ENCODE data around the gene PDLIM5. TPM values are rescaled to one million over a fixed set of nuclear protein-coding genes. Genes with fewer than 3 reads are reported as not detected.

Gene PDLIM5
- total and polyA plus RNA-seq, 7 donors = 215 to 840 (median 480) TPM

DNA sequence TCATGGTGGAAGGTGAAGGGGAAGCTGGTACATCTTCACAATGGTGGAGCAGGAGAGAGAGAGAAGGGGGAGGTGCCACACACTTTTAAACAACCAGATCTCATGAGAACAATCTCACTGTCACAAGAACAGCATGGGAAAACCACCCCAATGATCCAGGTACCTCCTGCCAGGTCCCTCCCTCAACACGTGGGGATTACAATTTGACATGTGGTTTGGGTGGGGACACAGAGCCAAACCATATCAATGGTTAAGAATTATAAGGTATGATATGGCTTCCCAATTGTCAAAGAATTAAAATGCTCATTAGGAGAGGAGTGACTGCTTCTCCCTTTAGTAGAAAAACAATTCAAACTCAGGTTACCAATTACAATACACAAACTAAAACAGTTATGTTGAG lies 143.3 kb downstream of the PDLIM5 start:
- Histone ChIP-seq H3K27me3 (ENCODE audit: insufficient read depth in 3 of 3, low read length in 2 of 3) (no peaks in the 10 kb centered on the region), H3K27ac (peak overlapping the region; percentile 7), H3K4me1 (peaks cover 21% of the 10 kb centered on the region), H3K9me3 (no peaks in the 10 kb centered on the region), H3K36me3 (ENCODE audit: insufficient read depth in 1 of 2, low read depth in 1 of 2) (peaks cover 0 to 31% of the 10 kb centered on the region in 2 donors), H3K4me3 (no peak overlapping the region)
- intact Hi-C loops (cut with DNase I) = loop anchor here (10.0 kb wide), 1 partner anchor 290 kb away; no protein-coding TSS in a partner anchor
- WGBS, 3 donors = 9 to 22% (median 10%) methylated on average over 1 of the region's 1 CpG
- TF ChIP-seq, protein P1, sequence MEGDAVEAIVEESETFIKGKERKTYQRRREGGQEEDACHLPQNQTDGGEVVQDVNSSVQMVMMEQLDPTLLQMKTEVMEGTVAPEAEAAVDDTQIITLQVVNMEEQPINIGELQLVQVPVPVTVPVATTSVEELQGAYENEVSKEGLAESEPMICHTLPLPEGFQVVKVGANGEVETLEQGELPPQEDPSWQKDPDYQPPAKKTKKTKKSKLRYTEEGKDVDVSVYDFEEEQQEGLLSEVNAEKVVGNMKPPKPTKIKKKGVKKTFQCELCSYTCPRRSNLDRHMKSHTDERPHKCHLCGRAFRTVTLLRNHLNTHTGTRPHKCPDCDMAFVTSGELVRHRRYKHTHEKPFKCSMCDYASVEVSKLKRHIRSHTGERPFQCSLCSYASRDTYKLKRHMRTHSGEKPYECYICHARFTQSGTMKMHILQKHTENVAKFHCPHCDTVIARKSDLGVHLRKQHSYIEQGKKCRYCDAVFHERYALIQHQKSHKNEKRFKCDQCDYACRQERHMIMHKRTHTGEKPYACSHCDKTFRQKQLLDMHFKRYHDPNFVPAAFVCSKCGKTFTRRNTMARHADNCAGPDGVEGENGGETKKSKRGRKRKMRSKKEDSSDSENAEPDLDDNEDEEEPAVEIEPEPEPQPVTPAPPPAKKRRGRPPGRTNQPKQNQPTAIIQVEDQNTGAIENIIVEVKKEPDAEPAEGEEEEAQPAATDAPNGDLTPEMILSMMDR (IDR thresholded peaks at IDR 0.05) = no peak
- DNase-seq (no peak), ATAC-seq (peak; percentile 13 to 40 (median 30))

DNA sequence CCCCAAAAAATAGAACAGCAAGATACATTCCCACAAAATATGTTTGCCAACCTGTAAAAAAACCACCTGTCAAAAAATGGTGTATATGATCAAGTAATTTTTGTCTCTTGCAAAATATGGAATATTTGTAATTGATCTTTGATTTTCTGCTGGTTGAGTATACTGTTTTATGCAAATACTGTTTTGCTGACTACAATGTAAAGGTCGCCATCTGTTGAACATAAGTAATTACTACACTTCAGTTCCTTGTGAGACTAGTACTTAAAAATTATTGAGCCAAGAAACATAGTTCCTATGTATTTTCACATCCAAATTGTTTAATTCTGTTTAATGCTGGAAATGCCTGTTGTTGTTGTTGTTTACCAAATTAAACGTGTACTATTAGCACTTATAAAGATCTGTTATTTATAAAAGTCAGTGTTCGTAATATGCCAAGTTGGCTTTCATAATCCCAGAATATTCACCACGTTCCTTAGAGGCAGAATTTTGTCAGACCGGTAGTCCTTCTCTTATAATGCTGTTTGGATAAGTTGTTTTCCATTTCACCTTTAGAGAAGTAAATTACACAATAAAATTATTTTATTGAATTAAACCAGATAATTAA lies 144.2 kb downstream of the PDLIM5 start:
- Histone ChIP-seq H3K27me3 (ENCODE audit: insufficient read depth in 3 of 3, low read length in 2 of 3) (no peaks in the 10 kb centered on the region), H3K4me1 (peaks cover 16% of the 10 kb centered on the region), H3K36me3 (ENCODE audit: insufficient read depth in 1 of 2, low read depth in 1 of 2) (peaks cover 0 to 21% of the 10 kb centered on the region in 2 donors), H3K27ac (no peak overlapping the region), H3K9me3 (no peaks in the 10 kb centered on the region), H3K4me3 (no peak overlapping the region)
- TF ChIP-seq, protein P1 (IDR thresholded peaks at IDR 0.05) = peak; percentile 64
- DNase-seq = no peak
- WGBS, 3 donors = 29 to 35% (median 33%) methylated on average over 5 of the region's 5 CpGs
- intact Hi-C loops (cut with DNase I) = loop anchor here (10.0 kb wide), 1 partner anchor 291 kb away; no protein-coding TSS in a partner anchor
- peak in 3 of 4 donors; percentile 29 to 63 (median 47) for ATAC-seq

DNA sequence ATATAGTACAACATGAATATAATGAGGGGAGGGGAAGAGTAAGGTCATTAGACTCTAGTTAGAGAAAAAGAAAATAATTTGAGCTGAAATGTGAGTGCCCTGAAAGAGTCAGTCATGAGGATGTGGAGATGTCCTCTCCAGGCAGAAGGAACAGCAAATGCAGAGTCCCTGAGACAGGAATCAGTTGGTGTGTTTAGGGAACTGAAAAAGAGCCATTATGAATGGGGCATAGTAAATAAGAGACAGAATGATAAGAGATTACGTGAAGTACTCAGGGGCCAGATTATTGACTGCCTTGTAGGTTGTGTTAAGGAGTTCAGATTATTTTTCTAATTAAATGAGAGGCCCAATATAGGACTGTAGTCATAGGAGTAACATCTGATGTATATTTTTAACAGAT lies 147.0 kb downstream of the PDLIM5 start:
- DNase-seq (no peak), ATAC-seq (peak in 3 of 4 donors; percentile 17 to 21 (median 18))
- Histone ChIP-seq H3K9me3 (no peaks in the 10 kb centered on the region), H3K27ac (no peak overlapping the region), H3K4me1 (peaks cover 11% of the 10 kb centered on the region), H3K27me3 (ENCODE audit: insufficient read depth in 3 of 3, low read length in 2 of 3) (no peaks in the 10 kb centered on the region), H3K36me3 (ENCODE audit: insufficient read depth in 1 of 2, low read depth in 1 of 2) (no peaks in the 10 kb centered on the region), H3K4me3 (no peak overlapping the region)
- TF ChIP-seq, protein P1 (IDR thresholded peaks at IDR 0.05) = no peak
- intact Hi-C loops (cut with DNase I) = loop anchor here (2.0 to 10.0 kb wide), 2 partner anchors 192 to 294 kb away; no protein-coding TSS in a partner anchor
- WGBS, 3 donors = 52 to 85% (median 65%) methylated on average over 1 of the region's 1 CpG

DNA sequence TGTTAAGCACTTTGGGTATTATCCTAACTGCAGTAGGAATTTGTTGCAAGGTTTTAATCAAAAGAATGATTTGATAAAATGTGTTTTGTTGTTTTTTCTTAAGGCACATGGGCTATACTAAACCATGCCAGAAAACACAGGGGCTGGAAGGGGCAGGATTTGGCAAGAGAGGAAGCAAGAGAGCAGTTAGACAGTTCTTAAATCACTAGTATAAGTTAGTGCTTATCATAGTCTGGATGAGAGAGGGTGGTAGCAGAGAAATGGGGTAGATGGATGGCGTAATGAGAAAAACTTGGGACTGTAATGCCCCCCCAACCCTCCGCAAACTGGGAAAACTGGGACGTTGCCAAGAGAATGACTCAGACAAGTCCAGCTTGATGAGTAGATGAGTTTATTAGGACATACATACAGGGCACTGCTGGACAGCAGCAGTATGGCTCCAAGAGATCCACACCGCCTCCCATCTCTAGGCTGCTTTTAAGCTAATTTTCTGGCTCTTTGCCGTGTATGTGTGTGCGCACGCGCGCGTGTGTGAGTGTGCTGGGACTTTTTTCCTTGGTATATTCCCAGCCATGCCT lies 151.5 kb downstream of the PDLIM5 start:
- WGBS, 3 donors = 88 to 89% (median 89%) methylated on average over 10 of the region's 10 CpGs

More for the DNA sequence above, 151.5 kb downstream of the PDLIM5 start:
- intact Hi-C loops (cut with DNase I) = no loop called here
- Histone ChIP-seq H3K36me3 (ENCODE audit: insufficient read depth in 1 of 2, low read depth in 1 of 2) (no peaks in the 10 kb centered on the region), H3K27ac (no peak overlapping the region), H3K9me3 (no peaks in the 10 kb centered on the region), H3K27me3 (ENCODE audit: insufficient read depth in 3 of 3, low read length in 2 of 3) (no peaks in the 10 kb centered on the region), H3K4me3 (no peak overlapping the region), H3K4me1 (no peaks in the 10 kb centered on the region)
- peak; percentile 40 to 48 (median 46) for ATAC-seq
- DNase-seq = no peak
- TF ChIP-seq, protein P1 (IDR thresholded peaks at IDR 0.05) = no peak
